A673 (cell line): ENCODE data around the gene CTIF. TPM values are rescaled to one million over a fixed set of nuclear protein-coding genes. Genes with fewer than 3 reads are reported as not detected.

Source experiments
- BruUV-seq: library from RNA; stranded (reverse); fragments of 400-500 nt; replicated peaks from 2 replicates; lab custom pipeline; 2021; lab: Mats Ljungman, UMichigan
- CTCF ChIA-PET: fragments of 300-600 bp; sonication (Branson Sonifier 250); formaldehyde crosslinking; loops from one replicate; lab custom pipeline; 2022; ENCODE audit warnings: antibody characterized with exemption; lab: Charles Lee
- POLR2A ChIA-PET: fragments of 300-600 bp; sonication (Branson Sonifier 250); formaldehyde crosslinking; loops from one replicate; lab custom pipeline; 2022; ENCODE audit warnings: antibody characterized with exemption; ENCODE audit not compliant: low non-redundant PET; lab: Charles Lee
- DNase-seq: peaks from one replicate; pipeline ENCODE4 v3.0.0-alpha.2; 2015; ENCODE audit warnings: low spot score
- H3K27ac ChIP-seq: fragments of 200-600 bp; sonication (generic); 2 replicates; pipeline ENCODE4 v1.5.1; 2016; ENCODE audit warnings: mixed run types, low read depth, mild to moderate bottlenecking, mixed read lengths, antibody characterized with exemption, low read length; ENCODE audit not compliant: poor library complexity, severe bottlenecking
- H3K27me3 ChIP-seq: fragments of 200-600 bp; sonication (generic); replicated peaks from 2 replicates; pipeline ENCODE4 v1.6.1; 2017; ENCODE audit warnings: mixed run types, low read depth, mild to moderate bottlenecking, mixed read lengths, antibody characterized with exemption, low read length; ENCODE audit not compliant: insufficient read depth, poor library complexity
- H3K36me3 ChIP-seq: fragments of 200-600 bp; sonication (generic); 2 replicates; pipeline ENCODE4 v1.6.1; 2016; ENCODE audit warnings: mixed run types, mild to moderate bottlenecking, mixed read lengths, antibody characterized with exemption, low read length; ENCODE audit not compliant: insufficient read depth, poor library complexity, severe bottlenecking
- H3K4me1 ChIP-seq: fragments of 200-600 bp; sonication (generic); 2 replicates; pipeline ENCODE4 v1.6.1; 2017; ENCODE audit warnings: mixed run types, mild to moderate bottlenecking, mixed read lengths, antibody characterized with exemption, low read length; ENCODE audit not compliant: insufficient read depth, poor library complexity, severe bottlenecking
- H3K4me3 ChIP-seq: fragments of 200-600 bp; sonication (generic); 2 replicates; pipeline ENCODE4 v1.5.1; 2016; ENCODE audit warnings: low read depth, mixed run types, mild to moderate bottlenecking, mixed read lengths, low read length; ENCODE audit not compliant: poor library complexity, severe bottlenecking
- H3K9me3 ChIP-seq: fragments of 200-600 bp; sonication (generic); 2 replicates; pipeline ENCODE4 v1.6.1; 2016; ENCODE audit warnings: mixed run types, low read depth, mild to moderate bottlenecking, mixed read lengths, antibody characterized with exemption, low read length; ENCODE audit not compliant: poor library complexity, severe bottlenecking
- CTCF ChIP-seq: fragments of 300-800, 200-600 bp; sonication (generic); conservative IDR thresholded peaks from 2 replicates; pipeline ENCODE4 v1.5.1; 2017; ENCODE audit warnings: low read depth, mild to moderate bottlenecking, antibody characterized with exemption, low read length, moderate library complexity, mixed read lengths
- EZH2 ChIP-seq: fragments of 200-600 bp; sonication (generic); IDR thresholded peaks from 2 replicates; pipeline ENCODE4 v1.6.1; 2017; ENCODE audit warnings: borderline replicate concordance, low read depth, mild to moderate bottlenecking, mixed read lengths, antibody characterized with exemption, low read length; ENCODE audit not compliant: poor library complexity, severe bottlenecking
- intact Hi-C: fragments of 100-400 bp; cut with micrococcal nuclease; formaldehyde crosslinking; loops from one replicate; pipeline ENCODE4 v1.10.0; 2022; ENCODE audit not compliant: unreplicated experiment
- total RNA-seq: library from RNA; stranded (reverse); gene quantifications from 2 replicates; pipeline ENCODE4 v1.2.3, GENCODE V29; 2021

CTIF gene
- total RNA-seq, 1 experiment from 2014 or later: 23.5 TPM

GRCh38 chr18:48493434-48494230 is 45.2 kb upstream of the CTIF start:
- peaks cover 3% of the 10 kb centered on the region for H3K27me3 ChIP-seq
- TF ChIP-seq CTCF (no peak), EZH2 (no peak)
- ChIA-PET POLR2A (no interaction called here), CTCF (no interaction called here)
- no peak for DNase-seq
- H3K4me3 ChIP-seq: no peak overlapping the region
- H3K4me1 ChIP-seq: no peaks in the 10 kb centered on the region
- intact Hi-C loops: no loop called here
- H3K9me3 ChIP-seq: peaks cover 3% of the 10 kb centered on the region
- no peak overlapping the region for H3K27ac ChIP-seq
- H3K36me3 ChIP-seq: no peaks in the 10 kb centered on the region
- BruUV-seq: no TSS peak

- TF ChIP-seq EZH2: no peak
- no peak for TF ChIP-seq CTCF
- H3K27ac ChIP-seq: no peak overlapping the region
- POLR2A ChIA-PET: no interaction called here
- H3K36me3 ChIP-seq: no peaks in the 10 kb centered on the region
- CTCF ChIA-PET: no interaction called here
- H3K9me3 ChIP-seq: peaks cover 3% of the 10 kb centered on the region
- BruUV-seq: no TSS peak
- H3K4me1 ChIP-seq: no peaks in the 10 kb centered on the region
- intact Hi-C loops: no loop called here
- peaks cover 9% of the 10 kb centered on the region for H3K27me3 ChIP-seq
- no peak for DNase-seq
- H3K4me3 ChIP-seq: no peak overlapping the region
Measured at GRCh38 chr18:48497863-48498262, 41.0 kb upstream of the CTIF start.

DNA sequence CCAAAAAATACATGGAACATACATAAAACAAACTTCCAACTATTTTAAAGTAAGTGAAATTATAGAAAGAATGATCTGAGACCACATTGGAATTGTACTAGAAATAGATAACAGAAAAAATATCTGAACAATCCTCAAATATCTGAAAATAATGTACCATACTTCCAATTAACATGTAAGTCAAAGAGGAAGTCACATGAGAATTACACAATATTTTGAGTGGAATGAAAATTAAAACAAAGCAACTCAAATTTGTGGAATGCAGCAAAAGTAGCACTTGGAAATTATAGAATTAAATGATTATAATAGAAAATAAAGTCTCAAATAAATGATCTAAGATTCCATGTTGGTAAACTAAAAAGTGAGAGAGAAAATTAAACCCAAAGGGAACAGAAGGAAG is 38.3 kb upstream of the CTIF start:
- BruUV-seq: no TSS peak
- H3K27me3 ChIP-seq: peaks cover 9% of the 10 kb centered on the region
- DNase-seq: no peak
- H3K36me3 ChIP-seq: no peaks in the 10 kb centered on the region
- ChIA-PET POLR2A (no interaction called here), CTCF (no interaction called here)
- peaks cover 3% of the 10 kb centered on the region for H3K9me3 ChIP-seq
- intact Hi-C loops: no loop called here
- TF ChIP-seq CTCF (no peak), EZH2 (no peak)
- no peak overlapping the region for H3K27ac ChIP-seq
- no peaks in the 10 kb centered on the region for H3K4me1 ChIP-seq
- H3K4me3 ChIP-seq: no peak overlapping the region
